ENCODE data around the gene CHRNB1.

CHRNB1 gene

DNA sequence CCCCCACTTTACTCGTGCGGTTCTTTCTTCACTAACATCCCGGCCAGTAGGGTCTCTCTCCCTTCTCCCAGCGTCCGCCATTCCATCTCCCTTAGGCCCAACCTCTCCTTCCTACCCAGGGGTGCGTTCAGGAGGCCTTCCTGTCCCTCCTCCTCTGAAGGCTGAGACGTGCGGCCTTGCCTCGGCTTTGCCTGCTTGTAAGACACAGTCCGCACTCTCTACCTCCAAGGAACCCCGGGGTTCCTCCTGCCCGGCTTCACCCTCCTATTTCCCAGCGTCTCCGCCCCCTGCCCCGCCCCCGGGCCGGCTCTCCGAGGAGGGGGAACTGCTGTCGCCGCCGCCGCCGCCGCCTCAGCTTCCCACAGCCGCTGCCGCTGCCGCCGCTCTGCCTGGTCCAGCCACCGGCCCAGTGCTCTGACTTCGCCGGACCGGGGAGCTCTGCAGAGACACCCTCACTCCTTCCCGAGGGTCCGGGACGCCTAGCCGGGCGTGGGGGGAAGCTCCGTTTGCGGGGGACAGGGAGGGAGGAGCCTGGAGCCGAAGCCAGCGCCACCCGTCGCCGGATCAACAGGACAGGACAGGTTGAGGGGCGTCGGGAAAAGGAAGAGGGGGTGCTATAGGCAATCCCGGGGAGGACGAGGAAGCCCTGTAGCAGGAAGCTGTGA lies 6.8 kb upstream of the CHRNB1 start:
- DNase-seq (ENCODE audit: low read depth, low spot score) = no peak

DNA sequence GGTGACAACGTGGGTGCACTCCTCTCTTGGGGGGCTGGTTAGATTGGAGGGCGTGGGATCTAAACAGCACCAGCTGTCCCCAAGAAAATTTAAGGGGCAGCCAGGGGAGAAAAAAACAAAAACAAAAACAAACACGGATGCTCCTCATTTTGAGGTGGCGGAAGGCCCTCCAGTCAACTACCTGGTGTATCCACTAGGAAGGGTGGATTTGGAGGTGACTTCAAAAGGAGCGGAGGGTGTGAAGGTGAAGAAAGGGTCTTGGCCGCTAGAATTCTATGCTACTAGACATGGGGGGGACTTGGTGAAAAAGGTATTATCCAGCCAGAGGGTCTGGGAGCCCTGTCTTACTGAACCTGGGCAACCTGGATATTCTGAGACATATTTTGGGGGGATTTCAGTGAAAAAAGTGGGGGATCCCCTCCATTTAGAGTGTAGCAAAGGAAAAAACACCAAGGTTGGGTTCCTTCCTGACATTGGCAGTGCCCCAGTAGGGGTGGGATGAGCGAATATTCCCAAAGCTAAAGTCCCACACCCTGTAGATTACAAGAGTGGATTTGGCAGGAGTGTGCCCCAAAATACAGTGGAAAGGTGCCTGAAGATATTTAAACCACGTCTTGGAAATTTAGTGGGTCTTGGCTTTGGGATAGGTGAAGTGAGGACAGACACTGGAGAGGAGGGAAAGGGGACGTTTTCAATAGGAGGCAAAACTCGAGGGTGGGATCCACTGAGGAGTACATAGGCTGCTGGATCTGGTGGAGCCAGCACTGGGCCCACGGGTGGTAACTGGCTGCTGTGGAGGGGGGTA lies 6.0 kb upstream of the CHRNB1 start:
- DNase-seq (ENCODE audit: low read depth, low spot score) = no peak

DNA sequence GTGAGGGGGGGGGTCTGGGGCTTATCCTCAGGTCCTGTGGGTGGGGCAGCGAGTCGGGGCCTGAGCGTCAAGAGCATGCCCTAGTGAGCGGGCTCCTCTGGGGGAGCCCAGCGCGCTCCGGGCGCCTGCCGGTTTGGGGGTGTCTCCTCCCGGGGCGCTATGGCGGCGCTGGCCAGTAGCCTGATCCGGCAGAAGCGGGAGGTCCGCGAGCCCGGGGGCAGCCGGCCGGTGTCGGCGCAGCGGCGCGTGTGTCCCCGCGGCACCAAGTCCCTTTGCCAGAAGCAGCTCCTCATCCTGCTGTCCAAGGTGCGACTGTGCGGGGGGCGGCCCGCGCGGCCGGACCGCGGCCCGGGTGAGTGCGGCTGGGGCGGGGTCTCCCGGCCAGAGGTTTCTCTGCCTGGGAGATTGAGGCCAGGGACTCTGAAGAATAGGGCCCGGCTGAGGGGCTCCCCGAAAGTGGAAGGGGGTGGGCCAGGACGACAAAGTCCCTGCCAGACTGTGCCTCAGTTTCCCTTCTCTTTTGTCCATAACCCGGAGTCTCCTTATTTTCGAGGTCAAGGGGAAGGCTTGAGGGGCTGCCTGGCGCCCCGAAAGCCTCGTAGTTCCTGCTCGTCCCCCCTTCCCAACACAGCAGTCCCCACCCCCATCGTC lies 5.3 kb upstream of the CHRNB1 start, which contains the start of gene FGF11:
Gene FGF11 (plus strand): TSS at position 51 of the 651 bp plus-strand sequence. CDS start 109 bp downstream, at position 160.
- DNase-seq (ENCODE audit: low read depth, low spot score) = no peak

DNA sequence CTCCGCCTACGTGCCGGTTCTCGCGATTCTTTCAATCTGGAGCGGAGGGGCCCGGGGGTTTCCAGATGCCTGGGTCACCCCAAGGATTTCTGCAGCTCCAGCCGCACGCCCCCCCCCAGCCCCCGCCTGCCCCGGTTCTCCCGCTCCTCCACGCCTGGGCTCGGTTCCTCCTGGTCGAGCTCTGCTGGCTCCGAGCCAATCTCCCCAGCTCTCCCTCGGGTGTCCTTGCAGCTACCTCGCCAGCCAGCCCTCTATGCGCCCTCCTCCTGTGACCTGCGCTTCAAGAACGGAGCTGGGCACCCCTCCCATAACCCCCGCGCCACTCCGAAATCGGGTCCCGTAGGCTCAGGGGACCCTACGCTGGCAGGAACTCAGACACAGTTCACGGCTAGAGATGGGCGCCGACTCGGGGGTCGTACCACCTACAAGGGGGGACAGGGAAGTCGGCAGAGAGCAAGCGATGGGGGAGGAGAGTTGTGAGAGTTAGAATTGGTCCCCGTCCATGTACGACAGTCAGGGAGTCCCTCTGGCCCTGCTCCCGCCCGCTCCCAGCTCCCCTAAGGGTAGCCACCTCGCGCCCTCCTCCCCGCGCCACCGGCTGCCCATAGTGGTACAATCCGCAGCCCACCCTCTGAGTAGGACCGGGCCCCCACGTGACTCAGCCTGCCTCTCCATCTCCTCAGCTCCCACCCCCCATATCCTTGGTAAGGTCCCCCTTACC lies 4.6 kb upstream of the CHRNB1 start:
- DNase-seq (ENCODE audit: low read depth, low spot score) = no peak

DNA sequence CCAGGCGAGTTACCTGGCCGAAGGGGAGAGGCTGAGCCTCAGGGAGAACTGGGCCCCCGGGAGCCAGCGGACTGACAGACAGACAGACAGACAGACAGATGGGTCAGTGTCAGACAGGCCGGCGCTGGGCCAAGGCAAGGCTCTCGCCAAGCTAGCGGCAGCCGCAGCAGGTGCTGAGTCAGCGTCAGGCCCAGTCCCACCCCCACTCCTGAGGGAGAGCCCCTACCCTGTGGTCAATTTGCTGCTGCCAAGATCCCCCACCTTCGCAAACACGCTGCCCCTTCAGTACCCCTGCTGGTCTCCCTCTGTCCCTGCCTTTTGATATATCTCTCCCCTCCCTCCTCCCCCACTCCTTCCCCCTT lies 4.0 kb upstream of the CHRNB1 start:
- no peak for DNase-seq (ENCODE audit: low read depth, low spot score)

DNA sequence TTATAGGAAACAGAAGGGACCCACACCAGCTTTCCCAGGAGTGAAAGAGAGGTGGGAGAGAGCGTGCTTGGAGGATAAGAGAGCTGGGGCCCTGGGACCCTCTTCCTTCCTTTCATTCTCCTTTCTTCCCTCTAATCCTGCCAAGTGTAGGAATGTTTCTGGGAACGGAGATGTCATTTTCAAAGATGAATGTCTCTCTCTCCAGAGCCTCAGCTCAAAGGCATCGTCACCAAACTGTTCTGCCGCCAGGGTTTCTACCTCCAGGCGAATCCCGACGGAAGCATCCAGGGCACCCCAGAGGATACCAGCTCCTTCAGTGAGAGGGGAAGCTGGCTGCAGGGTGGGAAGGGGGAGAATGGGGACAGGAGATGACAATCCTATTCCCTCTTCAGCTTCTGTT lies 3.6 kb upstream of the CHRNB1 start:
- no peak for DNase-seq (ENCODE audit: low read depth, low spot score)

DNA sequence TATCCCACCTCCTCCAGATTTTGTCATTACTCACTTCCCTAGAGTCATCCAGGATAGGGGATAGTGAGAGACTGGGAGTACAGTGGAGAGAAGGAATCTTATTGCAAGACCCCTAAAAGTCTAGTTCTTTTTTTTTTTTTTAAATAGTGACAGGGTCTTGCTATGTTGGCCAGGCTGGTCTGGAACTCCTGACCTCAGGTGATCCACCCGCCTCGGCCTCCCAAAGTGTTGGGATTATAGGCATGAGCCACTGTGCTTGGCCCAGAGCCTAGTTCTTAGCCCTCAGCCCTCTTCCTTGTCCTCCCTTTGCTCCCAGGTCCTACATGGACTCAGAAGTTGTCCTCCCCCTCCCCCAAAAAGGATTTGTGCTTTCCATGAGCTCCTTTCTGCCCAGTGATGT lies 2.7 kb upstream of the CHRNB1 start:
- no peak for DNase-seq (ENCODE audit: low read depth, low spot score)

DNA sequence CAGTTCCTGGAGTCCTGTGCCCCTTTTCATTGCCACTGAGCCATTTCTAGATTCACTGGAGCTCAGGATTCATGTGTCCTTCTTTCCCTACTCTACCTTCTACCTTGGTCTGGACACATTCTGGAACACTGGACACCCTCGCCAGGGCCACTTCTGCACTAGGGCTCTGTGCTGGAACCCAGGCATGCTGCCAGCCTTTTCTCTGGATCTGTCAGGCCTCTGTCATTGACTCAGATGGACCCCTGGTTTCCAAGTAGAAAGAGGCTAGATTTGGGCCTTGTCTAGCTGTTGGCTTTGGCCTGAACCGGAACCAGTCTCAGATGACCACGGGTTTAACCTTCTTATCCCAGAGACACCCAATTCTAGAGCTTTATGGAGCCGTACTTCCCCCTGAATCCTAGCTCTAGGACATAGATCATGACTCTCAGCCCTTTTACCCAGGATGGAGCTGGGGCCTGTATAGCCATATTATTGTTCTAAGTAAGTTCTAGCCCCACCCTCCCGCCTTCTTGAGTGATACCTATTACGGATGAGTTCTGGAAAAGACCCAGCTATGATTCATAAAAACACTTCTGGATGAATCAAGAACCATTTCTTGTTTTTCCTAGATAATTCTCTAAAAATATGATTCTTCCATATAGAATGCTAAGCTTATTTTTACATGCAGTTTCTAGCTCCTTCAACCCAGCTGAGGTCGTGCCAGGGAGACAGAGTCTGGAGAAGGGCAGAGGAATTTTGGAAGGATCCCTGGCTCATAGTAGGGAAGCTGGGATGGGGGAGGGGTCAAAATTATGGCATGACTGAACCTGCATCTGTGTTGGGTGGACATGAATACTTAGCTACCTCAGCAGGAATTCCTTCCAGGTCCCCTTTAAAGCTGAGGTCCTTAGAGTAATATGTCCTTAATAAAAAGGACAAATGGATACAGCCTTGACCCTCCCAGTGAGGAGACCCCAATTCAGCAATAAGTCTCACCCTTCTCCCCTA lies 1.1 kb upstream of the CHRNB1 start:
- DNase-seq (ENCODE audit: low read depth, low spot score) = no peak

DNA sequence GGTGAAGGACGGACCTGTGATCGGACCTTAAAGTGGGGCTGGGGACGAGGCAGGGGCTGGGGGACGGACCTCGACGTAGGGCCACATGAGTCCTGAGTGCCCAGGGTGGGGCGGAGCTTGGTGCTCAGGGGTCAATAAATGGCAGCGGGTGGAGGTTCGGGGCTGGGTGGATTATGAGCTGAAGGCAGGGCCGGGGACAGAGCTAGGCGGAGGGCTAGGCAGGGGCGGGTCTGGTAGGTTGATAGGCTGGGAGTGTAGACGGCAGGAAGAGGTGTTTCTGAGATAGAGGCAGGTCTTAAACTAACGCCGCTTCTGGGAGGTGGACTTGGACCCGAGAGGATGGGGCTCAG lies 733 bp downstream of the CHRNB1 start:
- no peak for DNase-seq (ENCODE audit: low read depth, low spot score)

DNA sequence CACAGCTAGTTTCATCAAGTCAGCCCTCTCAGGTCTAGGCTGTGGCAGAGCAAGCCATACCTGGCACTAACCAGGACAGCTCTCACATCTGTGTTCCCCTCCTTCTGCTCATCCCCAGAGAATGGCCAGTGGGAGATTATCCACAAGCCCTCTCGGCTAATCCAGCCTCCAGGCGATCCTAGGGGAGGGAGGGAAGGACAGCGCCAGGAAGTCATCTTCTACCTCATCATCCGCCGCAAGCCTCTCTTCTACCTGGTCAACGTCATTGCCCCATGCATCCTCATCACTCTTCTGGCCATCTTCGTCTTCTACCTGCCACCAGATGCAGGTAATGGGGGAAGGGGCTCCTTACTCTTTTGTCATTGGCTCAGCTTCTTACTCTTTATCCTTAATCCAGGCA lies 3.6 kb downstream of the CHRNB1 start:
- no peak for DNase-seq (ENCODE audit: low read depth, low spot score)

DNA sequence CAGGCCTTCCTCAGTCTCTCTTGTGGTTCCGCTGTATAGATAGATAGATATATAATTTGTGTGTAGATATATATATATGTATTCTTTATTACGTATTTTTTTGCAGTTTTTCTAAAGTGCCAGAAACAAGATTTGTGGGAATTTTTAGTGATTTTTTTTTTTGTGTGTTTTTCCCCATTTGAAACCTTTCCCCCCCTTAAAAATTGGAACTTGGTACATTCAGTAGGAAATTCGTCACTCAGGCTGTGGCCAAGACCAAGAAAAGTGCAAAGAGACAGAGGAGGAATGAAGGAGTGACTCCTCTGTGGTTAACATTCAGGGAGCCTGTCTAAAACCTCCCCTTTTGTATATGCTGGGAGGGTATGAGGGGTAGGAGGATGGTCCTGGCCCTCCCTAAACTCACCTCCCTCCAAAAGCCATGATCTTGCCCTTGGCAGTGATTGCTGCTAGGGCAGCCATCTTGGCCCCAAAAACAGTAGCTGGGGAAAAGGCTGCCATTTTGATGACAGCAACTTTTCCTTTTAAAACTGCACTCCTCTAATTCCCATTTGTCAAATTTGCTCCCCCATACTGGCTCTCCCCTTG lies 15.2 kb downstream of the CHRNB1 start:
- no peak for DNase-seq (ENCODE audit: low read depth, low spot score)

DNA sequence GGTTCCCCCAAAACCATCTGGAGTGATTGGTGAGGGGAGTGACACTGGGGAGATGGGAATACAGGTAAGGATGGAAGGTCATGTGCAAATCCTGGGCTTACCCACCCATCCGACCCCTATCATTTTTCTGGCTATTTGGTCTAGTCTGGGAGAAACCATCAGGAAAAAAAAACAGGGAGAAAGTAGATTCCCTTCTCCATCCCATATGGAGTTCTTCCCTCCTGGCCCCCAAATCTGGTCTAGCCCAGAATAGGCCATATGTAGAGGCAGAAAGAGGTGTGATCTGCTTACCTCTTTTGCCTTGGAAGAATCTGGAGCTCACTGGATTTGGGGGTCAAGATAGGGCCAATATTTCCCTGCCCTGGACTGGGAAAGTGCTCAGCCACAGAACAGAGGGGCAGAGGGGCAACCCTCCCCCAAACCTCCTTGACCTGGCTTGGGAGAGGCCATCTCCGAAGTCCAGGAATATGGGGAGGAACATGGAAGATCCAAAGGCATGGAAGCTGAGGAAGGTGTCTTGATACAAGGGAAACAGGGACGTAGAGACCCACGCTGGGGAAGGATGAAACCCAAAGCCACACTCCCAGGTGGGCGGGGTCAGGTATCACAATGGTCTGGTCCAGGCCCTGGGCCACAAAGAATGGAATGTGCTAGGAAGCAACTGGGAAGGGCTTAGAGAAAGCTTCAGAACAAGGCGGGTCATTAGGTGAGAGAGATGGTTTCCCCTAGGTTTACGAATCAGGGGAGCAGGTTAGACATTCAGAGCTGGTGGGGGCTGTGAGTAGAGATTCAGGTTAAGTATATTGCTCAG lies 16.2 kb downstream of the CHRNB1 start:
- DNase-seq (ENCODE audit: low read depth, low spot score) = no peak

DNA sequence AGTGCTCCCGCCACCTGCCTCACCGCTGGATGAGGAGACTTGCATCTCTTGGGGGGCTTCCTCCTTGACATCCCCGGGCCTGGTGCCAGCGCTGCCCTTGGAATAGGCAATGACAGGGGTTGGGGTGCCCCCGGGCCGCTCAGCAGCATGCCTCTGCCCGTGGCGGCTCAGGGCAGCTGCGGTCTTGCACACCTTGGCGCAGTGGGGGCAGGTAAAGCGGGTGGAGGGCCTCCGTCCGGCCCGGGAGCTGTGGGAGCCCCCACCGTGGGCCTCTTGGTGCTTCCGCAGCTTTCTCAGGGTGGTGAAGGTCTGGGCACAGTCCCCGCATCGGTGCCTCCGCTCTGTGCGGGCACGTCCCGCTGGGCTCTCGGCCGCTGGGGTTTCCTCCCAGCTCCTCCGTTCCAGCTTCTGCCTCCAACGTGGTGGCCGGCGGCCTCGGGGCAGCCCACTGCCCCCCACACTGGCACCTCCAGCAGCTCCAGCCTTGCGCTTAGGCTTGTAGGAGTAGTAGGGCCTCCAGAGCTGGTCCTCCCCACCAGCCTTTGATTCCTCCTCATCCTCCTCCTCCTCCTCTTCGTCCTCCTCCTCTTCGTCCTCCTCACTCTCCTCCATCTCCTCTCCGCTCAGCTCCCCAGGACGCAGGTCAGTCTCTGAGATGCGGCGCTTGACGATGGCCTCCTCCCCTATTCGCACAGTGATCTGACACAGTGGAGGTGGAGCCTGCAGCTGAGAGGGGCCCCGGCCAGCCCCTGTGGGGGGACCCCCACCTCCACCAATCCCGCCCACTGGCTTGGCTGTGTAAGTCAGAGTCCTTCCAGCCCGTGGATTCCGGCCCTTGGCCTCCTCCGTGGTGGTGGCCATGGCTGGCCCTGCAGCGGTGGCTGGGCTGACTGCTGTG lies 17.9 kb downstream of the CHRNB1 start:
- no peak for DNase-seq (ENCODE audit: low read depth, low spot score)

DNA sequence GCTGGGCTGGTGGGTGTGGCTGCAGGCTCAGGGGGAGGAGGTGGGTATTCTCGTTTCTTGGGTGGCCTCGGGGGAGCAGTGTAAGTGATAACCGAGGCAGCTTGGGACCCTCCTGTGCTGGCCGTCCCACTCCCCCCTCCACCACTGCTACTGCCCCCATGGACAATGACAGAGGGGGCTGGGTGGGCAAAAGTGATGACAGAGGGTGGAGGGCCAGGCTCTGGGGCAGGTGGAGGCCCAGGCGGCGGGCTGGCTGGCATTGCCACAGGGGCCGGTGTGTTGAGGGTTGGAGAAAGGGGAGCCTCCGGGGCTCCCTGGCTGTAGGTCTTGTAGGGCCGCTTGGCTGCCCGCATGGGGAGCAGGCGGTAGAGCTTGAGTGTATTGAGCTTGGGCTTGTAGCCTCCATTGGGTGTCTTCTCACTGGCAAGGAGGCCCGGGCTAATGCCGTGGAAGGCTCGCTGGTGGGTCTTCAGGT lies 18.5 kb downstream of the CHRNB1 start:
- no peak for DNase-seq (ENCODE audit: low read depth, low spot score)

DNA sequence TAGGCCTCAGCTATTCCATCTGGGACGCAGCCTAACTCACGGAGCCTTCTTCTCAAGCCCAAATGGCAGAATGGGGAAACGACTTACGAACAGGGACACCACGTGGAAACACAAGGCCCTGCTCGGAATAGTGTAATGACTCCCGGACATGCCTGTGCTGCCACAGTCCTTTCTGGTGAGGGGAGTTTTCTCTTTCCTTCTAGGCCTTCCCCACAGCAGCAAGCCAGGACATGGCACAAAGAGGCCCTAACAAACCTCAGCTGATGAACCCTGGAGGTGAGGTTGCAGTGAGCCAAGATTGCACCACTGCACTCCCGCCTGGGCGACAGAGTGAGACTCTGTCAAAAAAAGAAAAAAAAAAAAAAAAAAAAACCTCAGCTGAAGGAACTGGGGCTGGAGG lies 19.2 kb downstream of the CHRNB1 start:
- DNase-seq (ENCODE audit: low read depth, low spot score) = no peak

DNA sequence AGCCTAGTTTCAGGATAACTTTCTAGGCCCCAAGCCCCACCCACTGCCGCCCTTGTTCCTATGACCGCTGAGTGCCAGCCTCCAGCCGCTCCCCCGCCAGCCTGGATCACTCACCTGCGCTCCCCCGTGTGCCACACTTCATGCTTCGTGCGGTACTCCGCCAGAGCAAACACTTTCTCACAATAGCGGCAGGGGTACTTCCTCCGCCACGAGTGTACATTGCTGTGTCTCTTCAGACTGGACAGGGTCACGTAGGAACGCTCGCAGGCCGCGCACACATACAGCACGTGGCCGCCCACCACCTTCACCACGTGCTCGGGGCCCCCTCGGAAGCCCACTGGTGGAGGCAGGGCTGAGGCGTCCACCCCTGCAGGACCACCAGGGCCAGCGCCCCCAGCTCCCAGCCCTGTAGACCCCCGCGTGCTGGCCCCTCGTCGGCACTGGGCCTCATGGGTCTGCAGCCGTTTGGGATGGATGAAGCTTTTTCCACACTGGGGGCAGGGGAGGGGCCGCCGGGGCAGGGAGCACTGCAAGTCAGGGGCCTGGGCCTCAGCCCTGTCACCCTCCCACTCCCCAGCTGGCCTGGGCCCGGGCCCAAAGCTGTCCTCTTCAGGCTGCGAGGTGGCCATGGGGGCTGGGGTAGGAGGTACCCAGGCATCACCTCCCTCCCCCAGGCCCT lies 20.9 kb downstream of the CHRNB1 start:
- no peak for DNase-seq (ENCODE audit: low read depth, low spot score)

DNA sequence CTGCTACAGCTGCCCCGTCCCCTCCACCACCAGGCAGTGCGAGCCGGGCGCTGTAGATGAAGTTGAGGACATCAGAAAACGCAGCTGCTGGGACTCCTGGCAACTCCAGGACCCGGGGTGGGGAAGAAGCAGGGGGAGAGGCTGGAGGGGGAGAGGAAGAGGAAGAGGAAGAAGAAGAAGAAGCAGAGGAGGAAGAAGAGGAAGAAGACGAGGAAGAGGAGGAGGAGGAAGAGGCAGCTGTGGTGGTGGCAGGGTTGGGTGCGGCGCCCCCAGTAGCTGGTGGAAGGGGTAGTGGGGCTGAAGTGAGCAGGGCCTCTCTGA lies 21.4 kb downstream of the CHRNB1 start:
- no peak for DNase-seq (ENCODE audit: low read depth, low spot score)

DNA sequence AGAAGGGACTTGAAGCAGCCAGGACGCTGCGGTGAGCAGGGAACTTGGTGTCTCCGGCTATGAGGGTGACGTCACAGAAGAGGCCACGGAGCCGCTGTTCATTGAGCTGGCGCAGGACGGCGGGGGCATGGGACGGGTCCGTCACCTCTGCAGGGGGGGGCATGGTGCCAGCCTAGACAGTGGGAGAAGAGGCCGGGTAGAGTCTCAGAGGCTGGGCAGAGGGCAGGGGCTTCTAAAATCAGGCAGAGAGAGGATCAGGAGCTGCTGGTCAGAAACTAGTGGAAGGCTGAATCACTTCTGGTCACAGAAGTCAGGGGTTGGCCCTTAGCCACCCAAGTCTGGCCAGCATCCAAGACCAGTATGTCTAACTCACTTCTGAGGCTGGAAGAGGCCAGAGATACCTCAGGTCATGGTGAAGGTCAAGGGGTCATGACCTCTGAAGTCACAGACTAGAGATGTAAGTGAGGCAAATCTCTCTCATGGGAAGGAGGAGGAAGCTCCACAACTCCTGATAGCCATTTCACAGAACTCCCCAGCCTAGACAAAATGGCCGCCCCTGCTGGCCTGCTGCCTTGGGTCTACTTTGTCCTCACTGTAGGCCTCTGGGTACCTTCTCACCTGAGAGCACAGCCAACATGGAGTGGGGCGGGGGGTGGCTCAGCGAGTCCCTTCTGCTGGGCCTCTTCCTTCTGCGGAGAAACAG lies 21.9 kb downstream of the CHRNB1 start:
- no peak for DNase-seq (ENCODE audit: low read depth, low spot score)

Data from iPS DF 19.7 (cell line).